Activated CD4-positive, alpha-beta T cell treated with anti-CD3 and anti-CD28 coated beads, Interleukin-10, Interleukin-2, amounts not matched to agents 100 ng/mL and 50 ng/mL, durations not matched to agents 16 hours and 8 hours (primary cell): Measurements from ENCODE around the gene EXT2.
A peak's percentile ranks its signal among the peaks of the same experiment; 100 is the strongest.

Source experiments
- DNase-seq: peaks from one replicate; pipeline ENCODE4 v3.0.0-alpha.2; 2020

Gene EXT2

GRCh38 chr11:44174842-44175241 lies 79.4 kb downstream of the EXT2 start:
- no peak for DNase-seq

GRCh38 chr11:44176546-44177213 lies 81.2 kb downstream of the EXT2 start:
- DNase-seq, result no peak

- no peak for DNase-seq
These were observed 82.4 kb downstream of the EXT2 start for GRCh38 chr11:44177905-44178304.

GRCh38 chr11:44178381-44178780 lies 82.9 kb downstream of the EXT2 start:
- DNase-seq, result no peak

- no peak for DNase-seq
These were observed 83.7 kb downstream of the EXT2 start for GRCh38 chr11:44179173-44179572.

- no peak for DNase-seq
These were observed 84.6 kb downstream of the EXT2 start for GRCh38 chr11:44180107-44180506.

- no peak for DNase-seq
These were observed 90.0 kb downstream of the EXT2 start for GRCh38 chr11:44185522-44185921.

GRCh38 chr11:44186321-44186930 lies 90.9 kb downstream of the EXT2 start:
- DNase-seq, result no peak

GRCh38 chr11:44188643-44189042 lies 93.2 kb downstream of the EXT2 start:
- DNase-seq, result no peak

GRCh38 chr11:44189986-44190882 lies 94.8 kb downstream of the EXT2 start:
- peak; percentile 23 for DNase-seq

- no peak for DNase-seq
These were observed 95.4 kb downstream of the EXT2 start for GRCh38 chr11:44190883-44191230.

GRCh38 chr11:44191322-44192016 lies 96.0 kb downstream of the EXT2 start:
- DNase-seq, result no peak

- no peak for DNase-seq
These were observed 96.5 kb downstream of the EXT2 start for GRCh38 chr11:44192017-44192385.

GRCh38 chr11:44192462-44193100 lies 97.1 kb downstream of the EXT2 start:
- DNase-seq, result peak; percentile 78

- no peak for DNase-seq
These were observed 98.4 kb downstream of the EXT2 start for GRCh38 chr11:44193856-44194255.

- no peak for DNase-seq
These were observed 102.8 kb downstream of the EXT2 start for GRCh38 chr11:44198146-44198724.

GRCh38 chr11:44199298-44199697 lies 103.8 kb downstream of the EXT2 start:
- no peak for DNase-seq

GRCh38 chr11:44199816-44200215 lies 104.3 kb downstream of the EXT2 start:
- DNase-seq, result no peak

- peak; percentile 18 for DNase-seq
These were observed 108.0 kb downstream of the EXT2 start for GRCh38 chr11:44203270-44204043.

GRCh38 chr11:44205352-44205751 lies 109.9 kb downstream of the EXT2 start:
- no peak for DNase-seq

- DNase-seq, result no peak
These were observed 110.4 kb downstream of the EXT2 start for GRCh38 chr11:44205836-44206235.

- DNase-seq, result no peak
These were observed 111.8 kb downstream of the EXT2 start for GRCh38 chr11:44207292-44207691.
